Measurements from ENCODE around the gene NCAN.

NCAN gene

DNA sequence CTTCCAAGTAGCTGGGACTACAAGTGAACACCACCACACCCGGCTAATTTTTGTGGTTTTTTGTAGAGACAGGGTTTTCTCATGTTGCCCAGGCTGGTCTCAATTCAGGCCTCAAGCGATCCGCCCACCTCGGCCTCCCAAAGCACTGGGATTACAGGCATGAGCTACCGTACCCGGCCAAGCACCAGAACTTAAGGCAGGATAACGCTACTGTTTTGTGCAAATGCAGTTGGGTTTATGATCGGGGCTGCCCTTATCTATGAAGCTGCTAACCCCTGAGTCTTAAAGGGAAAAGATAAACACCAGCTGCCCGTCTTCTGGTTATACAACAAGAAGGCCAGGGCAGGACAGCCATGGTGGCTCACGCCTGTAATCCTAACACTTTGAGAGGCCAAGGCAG is 73.9 kb downstream of the NCAN start:
- no peak for DNase-seq (ENCODE audit: low read depth)

GRCh38 chr19:19292607-19293006 is 80.8 kb downstream of the NCAN start:
- DNase-seq (ENCODE audit: low read depth) = no peak

DNA sequence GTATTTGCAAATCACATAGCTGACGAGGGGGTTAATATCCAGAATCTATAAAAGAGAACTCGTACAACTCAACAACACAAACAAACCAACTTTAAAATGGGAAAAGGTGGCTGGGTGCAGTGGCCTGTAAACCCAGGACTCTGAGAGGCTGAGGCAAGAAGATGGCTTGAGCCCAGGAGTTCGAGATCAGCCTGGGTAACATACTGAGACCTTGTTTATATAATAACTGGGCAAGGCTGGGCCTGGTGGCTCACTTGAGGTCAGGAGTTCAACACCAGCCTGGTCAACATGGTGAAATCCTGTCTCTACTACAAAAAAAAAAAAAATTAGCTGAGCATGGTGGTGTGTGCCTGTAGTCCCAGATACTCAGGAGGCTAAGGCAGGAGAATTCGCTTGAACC is 83.2 kb downstream of the NCAN start:
- DNase-seq (ENCODE audit: low read depth) = no peak

GRCh38 chr19:19296953-19297689 is 85.4 kb downstream of the NCAN start:
- DNase-seq (ENCODE audit: low read depth) = no peak

GRCh38 chr19:19297759-19298158 is 86.0 kb downstream of the NCAN start:
- no peak for DNase-seq (ENCODE audit: low read depth)

DNA sequence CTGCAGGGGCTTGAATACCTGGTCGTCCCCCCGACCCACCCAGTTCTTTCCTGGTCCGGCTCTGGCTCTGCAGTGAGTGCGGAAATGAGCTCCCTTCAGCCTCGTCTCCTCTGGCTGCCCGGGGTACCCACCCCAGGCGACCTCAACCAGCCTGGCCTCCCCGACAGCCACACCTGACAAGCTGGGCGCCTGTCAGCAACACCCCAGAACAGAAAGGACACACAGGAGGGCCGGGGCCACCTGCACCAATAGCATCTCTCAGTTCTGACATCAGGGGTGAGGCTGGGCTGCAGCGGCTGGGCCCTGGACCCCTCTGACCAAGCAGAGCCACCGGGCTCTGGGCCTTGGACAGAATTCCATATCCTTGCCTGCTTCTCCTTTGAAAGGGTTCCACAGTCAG is 88.9 kb downstream of the NCAN start:
- DNase-seq (ENCODE audit: low read depth) = no peak

Measured in GM04503 (cell line).